C4-2B (cell line): Measurements from ENCODE around the gene CLN5.

ENCODE experiments used
- ZFX ChIP-seq: fragments of 450-650 bp; IDR thresholded peaks from 2 replicates; pipeline ENCODE4 v1.6.1; 2017
- TF ChIP-seq, protein P1 (sequence below): fragments of 450-650 bp; conservative IDR thresholded peaks from 2 replicates; pipeline ENCODE4 v1.5.1; 2017; ENCODE audit warnings: mild to moderate bottlenecking

DNA sequence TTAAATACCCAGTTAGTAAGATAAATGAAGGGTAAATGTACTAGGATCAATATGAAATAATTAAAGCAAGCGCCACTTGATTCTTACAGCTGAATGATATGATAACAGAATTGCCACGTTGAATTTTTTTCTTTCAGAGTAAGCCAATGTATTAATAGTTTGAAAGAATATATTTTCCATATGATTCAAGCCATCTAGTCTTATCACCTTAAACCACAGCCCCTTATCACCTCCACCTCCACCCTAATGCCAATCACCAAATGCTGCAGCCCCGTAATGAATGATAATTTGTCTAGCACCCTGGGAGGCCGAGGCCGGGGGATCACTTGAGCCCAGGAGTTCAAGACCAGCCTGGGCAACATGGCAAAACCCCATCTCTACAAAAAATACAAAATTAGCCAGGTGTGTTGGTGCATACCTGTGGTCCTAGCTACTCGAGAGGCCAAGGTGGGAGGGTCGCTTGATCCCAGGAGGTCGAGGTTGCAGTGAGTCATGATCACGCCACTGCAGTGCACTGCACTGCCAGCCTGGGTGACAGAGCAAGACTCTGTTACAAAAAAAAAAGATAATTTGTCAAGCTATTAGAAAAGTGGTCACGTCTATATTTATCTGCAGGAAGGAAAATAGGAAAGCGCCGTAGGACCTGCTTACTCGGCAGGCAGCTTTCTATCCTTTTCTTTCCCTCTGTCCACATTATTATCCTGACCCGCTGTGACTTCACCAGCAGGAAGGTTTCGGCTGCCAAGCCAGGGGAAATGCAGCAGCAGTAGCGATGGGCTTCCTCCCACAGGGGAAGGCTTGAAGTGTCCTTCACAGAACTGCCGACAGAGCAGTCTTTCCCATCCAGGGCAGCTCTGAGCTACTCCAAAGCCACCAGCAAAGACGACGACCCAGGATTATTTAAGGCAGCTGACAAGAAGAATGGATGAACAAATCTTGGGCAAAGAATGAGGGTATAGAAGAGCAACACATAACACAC, 19.7 kb upstream of the CLN5 start:
- TF ChIP-seq, protein P1, sequence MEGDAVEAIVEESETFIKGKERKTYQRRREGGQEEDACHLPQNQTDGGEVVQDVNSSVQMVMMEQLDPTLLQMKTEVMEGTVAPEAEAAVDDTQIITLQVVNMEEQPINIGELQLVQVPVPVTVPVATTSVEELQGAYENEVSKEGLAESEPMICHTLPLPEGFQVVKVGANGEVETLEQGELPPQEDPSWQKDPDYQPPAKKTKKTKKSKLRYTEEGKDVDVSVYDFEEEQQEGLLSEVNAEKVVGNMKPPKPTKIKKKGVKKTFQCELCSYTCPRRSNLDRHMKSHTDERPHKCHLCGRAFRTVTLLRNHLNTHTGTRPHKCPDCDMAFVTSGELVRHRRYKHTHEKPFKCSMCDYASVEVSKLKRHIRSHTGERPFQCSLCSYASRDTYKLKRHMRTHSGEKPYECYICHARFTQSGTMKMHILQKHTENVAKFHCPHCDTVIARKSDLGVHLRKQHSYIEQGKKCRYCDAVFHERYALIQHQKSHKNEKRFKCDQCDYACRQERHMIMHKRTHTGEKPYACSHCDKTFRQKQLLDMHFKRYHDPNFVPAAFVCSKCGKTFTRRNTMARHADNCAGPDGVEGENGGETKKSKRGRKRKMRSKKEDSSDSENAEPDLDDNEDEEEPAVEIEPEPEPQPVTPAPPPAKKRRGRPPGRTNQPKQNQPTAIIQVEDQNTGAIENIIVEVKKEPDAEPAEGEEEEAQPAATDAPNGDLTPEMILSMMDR: no peak
- TF ChIP-seq ZFX: no peak
